Upper lobe of right lung (tissue), 1 donor: Measurements from ENCODE around the gene AIG1. TPM values are rescaled to one million over a fixed set of nuclear protein-coding genes. Genes with fewer than 3 reads are reported as not detected.

Source experiments
- ATAC-seq: fragments of 200-7000 bp; cut with Tn5 transposase; one replicate; pipeline ENCODE4 v1.9.1; 2020; ENCODE audit warnings: mild to moderate bottlenecking, moderate library complexity
- DNase-seq: peaks from one replicate; pipeline ENCODE4 v3.0.0-alpha.2; 2020
- H3K27ac ChIP-seq: fragments of 200-600 bp; one replicate; pipeline ENCODE4 v1.8.0; 2022
- H3K27me3 ChIP-seq: fragments of 200-600 bp; one replicate; pipeline ENCODE4 v1.8.0; 2022; ENCODE audit warnings: mild to moderate bottlenecking
- H3K36me3 ChIP-seq: fragments of 200-600 bp; one replicate; pipeline ENCODE4 v1.8.0; 2022
- H3K4me1 ChIP-seq: fragments of 200-600 bp; one replicate; pipeline ENCODE4 v1.8.0; 2022
- H3K4me3 ChIP-seq: fragments of 200-600 bp; one replicate; pipeline ENCODE4 v1.8.0; 2022; ENCODE audit warnings: mild to moderate bottlenecking
- H3K9me3 ChIP-seq: fragments of 200-600 bp; one replicate; pipeline ENCODE4 v1.8.0; 2022
- CTCF ChIP-seq: fragments of 200-600 bp; IDR thresholded peaks from one replicate; pipeline ENCODE4 v1.8.0; 2022; ENCODE audit warnings: antibody characterized with exemption
- intact Hi-C: fragments of 100-400 bp; cut with DNase I; formaldehyde crosslinking; loops from one replicate; pipeline ENCODE4 v1.11.0; 2022
- total RNA-seq: library from RNA; stranded (reverse); fragmentation: NEBNext Ultra II Directional; extraction: Animal tissue kit (Norgen Biotek cat#: 25700); gene quantifications from one replicate; pipeline ENCODE4 v1.2.1, GENCODE V29; 2021
- donor health status: DM: no; HTN: yes; CAD: no; lungs with severe emphysema.

AIG1 gene
- total RNA-seq, 1 donor from 2014 or later: 26.8 TPM

GRCh38 chr6:143290206-143290605 is 229.5 kb downstream of the AIG1 start:
- DNase-seq (no peak), ATAC-seq (no peak)
- no peak for TF ChIP-seq CTCF

GRCh38 chr6:143293523-143293922 is 232.8 kb downstream of the AIG1 start:
- intact Hi-C loops: no loop called here
- Histone ChIP-seq H3K27me3 (no peaks in the 10 kb centered on the region), H3K4me3 (no peak overlapping the region), H3K4me1 (no peaks in the 10 kb centered on the region), H3K9me3 (no peaks in the 10 kb centered on the region), H3K36me3 (no peaks in the 10 kb centered on the region), H3K27ac (no peak overlapping the region)
- ATAC-seq (no peak), DNase-seq (no peak)
- no peak for TF ChIP-seq CTCF

More at GRCh38 chr6:143290206-143290605, 229.5 kb downstream of the AIG1 start:
- no peaks in the 10 kb centered on the region for H3K36me3 ChIP-seq
- intact Hi-C loops: no loop called here
- no peak overlapping the region for H3K4me3 ChIP-seq
- H3K27ac ChIP-seq: no peak overlapping the region
- H3K4me1 ChIP-seq: no peaks in the 10 kb centered on the region
- no peaks in the 10 kb centered on the region for H3K9me3 ChIP-seq
- no peaks in the 10 kb centered on the region for H3K27me3 ChIP-seq

- Histone ChIP-seq H3K27me3 (no peaks in the 10 kb centered on the region), H3K9me3 (no peaks in the 10 kb centered on the region), H3K4me3 (no peak overlapping the region), H3K36me3 (no peaks in the 10 kb centered on the region), H3K4me1 (no peaks in the 10 kb centered on the region), H3K27ac (no peak overlapping the region)
- no peak for TF ChIP-seq CTCF
- intact Hi-C loops: no loop called here
- ATAC-seq (no peak), DNase-seq (no peak)
Observed at GRCh38 chr6:143294265-143294860, 233.7 kb downstream of the AIG1 start.

- H3K4me3 ChIP-seq: no peak overlapping the region
- no peak for TF ChIP-seq CTCF
- no peak for ATAC-seq
- H3K27ac ChIP-seq: no peak overlapping the region
- intact Hi-C loops: no loop called here
- H3K27me3 ChIP-seq: no peaks in the 10 kb centered on the region
- no peaks in the 10 kb centered on the region for H3K9me3 ChIP-seq
- no peaks in the 10 kb centered on the region for H3K36me3 ChIP-seq
- DNase-seq: no peak
- H3K4me1 ChIP-seq: no peaks in the 10 kb centered on the region
Observed at GRCh38 chr6:143295932-143296331, 235.2 kb downstream of the AIG1 start.

- H3K27ac ChIP-seq: no peak overlapping the region
- ATAC-seq (no peak), DNase-seq (no peak)
- no peak overlapping the region for H3K4me3 ChIP-seq
- H3K27me3 ChIP-seq: no peaks in the 10 kb centered on the region
- TF ChIP-seq CTCF: no peak
- H3K4me1 ChIP-seq: no peaks in the 10 kb centered on the region
- intact Hi-C loops: no loop called here
- no peaks in the 10 kb centered on the region for H3K9me3 ChIP-seq
- no peaks in the 10 kb centered on the region for H3K36me3 ChIP-seq
Observed at GRCh38 chr6:143298071-143298470, 237.4 kb downstream of the AIG1 start.
